IPS DF 4.7 (cell line): ENCODE data around the gene MYH14.

Experiments
- DNase-seq: peaks from one replicate; pipeline ENCODE4 v3.0.0-alpha.2; 2013; ENCODE audit warnings: low spot score; ENCODE audit errors: extremely low read depth

MYH14 gene

DNA sequence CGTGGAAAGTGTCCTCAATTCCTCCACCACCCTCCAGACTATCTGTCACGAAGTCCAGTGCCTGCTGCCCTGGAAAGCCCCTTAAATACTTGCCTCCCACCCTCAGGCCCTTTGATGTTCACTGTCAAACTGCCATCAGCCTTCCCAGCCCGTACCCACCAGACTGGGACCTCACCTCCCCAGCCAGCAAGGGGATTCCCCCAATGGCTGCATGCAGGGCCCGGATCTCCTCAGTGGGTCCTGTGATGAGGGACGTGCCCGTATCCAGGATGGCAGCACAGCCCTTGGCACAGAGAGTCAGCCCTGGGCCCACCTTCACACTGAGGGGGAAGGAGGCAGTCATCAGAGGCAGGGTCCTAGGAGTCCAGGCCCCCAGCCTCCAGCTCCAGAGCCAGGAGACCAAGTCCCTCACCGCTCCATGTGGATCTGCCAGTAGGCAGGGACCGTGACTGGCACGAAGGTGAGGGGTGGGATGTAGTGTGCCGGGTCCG is 156.0 kb downstream of the MYH14 start:
- DNase-seq, result no peak
